ENCODE data around the gene SLC38A4. TPM values are rescaled to one million over a fixed set of nuclear protein-coding genes. Genes with fewer than 3 reads are reported as not detected.

SLC38A4 gene
- total RNA-seq, 3 donors from 2014 or later, result 0.15 to 0.33 TPM; not detected in 1

- no peak for DNase-seq (ENCODE audit: low spot score in 2 of 2)
- Histone ChIP-seq H3K27me3 (no peaks in the 10 kb centered on the region), H3K9me3 (no peaks in the 10 kb centered on the region), H3K4me1 (no peaks in the 10 kb centered on the region), H3K4me3 (no peak overlapping the region), H3K27ac (no peak overlapping the region), H3K36me3 (no peaks in the 10 kb centered on the region)
- intact Hi-C loops (cut with DNase I; ENCODE audit: low total_unique reads), result no loop called here
- TF ChIP-seq CTCF (IDR thresholded peaks at IDR 0.05), result no peak
Measured at GRCh38 chr12:46774322-46774633, 51.5 kb downstream of the SLC38A4 start.

- intact Hi-C loops (cut with DNase I; ENCODE audit: low total_unique reads), result no loop called here
- Histone ChIP-seq H3K36me3 (no peaks in the 10 kb centered on the region), H3K27me3 (no peaks in the 10 kb centered on the region), H3K4me3 (no peak overlapping the region), H3K9me3 (no peaks in the 10 kb centered on the region), H3K4me1 (no peaks in the 10 kb centered on the region), H3K27ac (no peak overlapping the region)
- TF ChIP-seq CTCF (IDR thresholded peaks at IDR 0.05) (no peak), POLR2AphosphoS5 (IDR thresholded peaks at IDR 0.05) (no peak), POLR2A (IDR thresholded peaks at IDR 0.05) (no peak)
- no peak for DNase-seq (ENCODE audit: low spot score in 2 of 2)
Measured at GRCh38 chr12:46773586-46774321, 52.0 kb downstream of the SLC38A4 start.

GRCh38 chr12:46771268-46771827, 54.4 kb downstream of the SLC38A4 start:
- Histone ChIP-seq H3K27me3 (no peaks in the 10 kb centered on the region), H3K4me1 (no peaks in the 10 kb centered on the region), H3K36me3 (no peaks in the 10 kb centered on the region), H3K4me3 (no peak overlapping the region), H3K9me3 (no peaks in the 10 kb centered on the region), H3K27ac (peak overlapping the region; percentile 4 to 43)
- intact Hi-C loops (cut with DNase I; ENCODE audit: low total_unique reads), result no loop called here
- TF ChIP-seq POLR2A (IDR thresholded peaks at IDR 0.05), result no peak
- no peak for TF ChIP-seq CTCF (IDR thresholded peaks at IDR 0.05)
- no peak for TF ChIP-seq POLR2AphosphoS5 (IDR thresholded peaks at IDR 0.05)
- no peak for DNase-seq (ENCODE audit: low spot score in 2 of 2)

GRCh38 chr12:46770501-46771183, 55.2 kb downstream of the SLC38A4 start:
- intact Hi-C loops (cut with DNase I; ENCODE audit: low total_unique reads), result no loop called here
- no peaks in the 10 kb centered on the region for H3K9me3 ChIP-seq
- H3K27me3 ChIP-seq, result no peaks in the 10 kb centered on the region
- no peaks in the 10 kb centered on the region for H3K36me3 ChIP-seq
- no peaks in the 10 kb centered on the region for H3K4me1 ChIP-seq
- TF ChIP-seq POLR2AphosphoS5 (IDR thresholded peaks at IDR 0.05) (no peak), CTCF (IDR thresholded peaks at IDR 0.05) (no peak), POLR2A (IDR thresholded peaks at IDR 0.05) (no peak)
- DNase-seq (ENCODE audit: low spot score in 2 of 2), result no peak
- H3K4me3 ChIP-seq, result no peak overlapping the region
- H3K27ac ChIP-seq, result peak overlapping the region in 1 of 2 donors; percentile 9

- TF ChIP-seq CTCF (IDR thresholded peaks at IDR 0.05), result no peak
- no peak for DNase-seq (ENCODE audit: low spot score in 2 of 2)
- no peak overlapping the region for H3K4me3 ChIP-seq
- peaks cover 2 to 12% of the 10 kb centered on the region in 2 donors for H3K9me3 ChIP-seq
- no peak overlapping the region for H3K27ac ChIP-seq
- peaks cover 4% of the 10 kb centered on the region for H3K36me3 ChIP-seq
- intact Hi-C loops (cut with DNase I; ENCODE audit: low total_unique reads), result no loop called here
- no peaks in the 10 kb centered on the region for H3K27me3 ChIP-seq
- no peaks in the 10 kb centered on the region for H3K4me1 ChIP-seq
Measured at GRCh38 chr12:46764005-46764404, 61.8 kb downstream of the SLC38A4 start.

Measured in breast epithelium (tissue), 4 donors.